HFFc6 (cell line): Measurements from ENCODE around the gene IL24. TPM values are rescaled to one million over a fixed set of nuclear protein-coding genes. Genes with fewer than 3 reads are reported as not detected.

Experiments
- DNase-seq: peaks from one replicate; pipeline ENCODE4 v3.0.0-alpha.2; 2018
- H3K27ac Mint-ChIP-seq: 2 replicates; pipeline ENCODE4 v1.8.0; 2020; ENCODE audit warnings: mild to moderate bottlenecking, mixed read lengths
- H3K27me3 Mint-ChIP-seq: 2 replicates; pipeline ENCODE4 v1.8.0; 2021; ENCODE audit warnings: mild to moderate bottlenecking, moderate library complexity, mixed read lengths; ENCODE audit not compliant: insufficient read depth
- H3K36me3 Mint-ChIP-seq: 2 replicates; pipeline ENCODE4 v1.8.0; 2021; ENCODE audit warnings: low read depth, mixed read lengths
- H3K4me1 Mint-ChIP-seq: 2 replicates; pipeline ENCODE4 v1.8.0; 2020; ENCODE audit warnings: low read depth, mixed read lengths
- H3K4me3 Mint-ChIP-seq: 2 replicates; pipeline ENCODE4 v1.8.0; 2020; ENCODE audit warnings: mild to moderate bottlenecking, moderate library complexity, mixed read lengths
- H3K9me3 Mint-ChIP-seq: 2 replicates; pipeline ENCODE4 v1.8.0; 2020; ENCODE audit warnings: mild to moderate bottlenecking, mixed read lengths
- total RNA-seq, 6 experiments: library from RNA; stranded (reverse); fragmentation: NEBNext Ultra II Directional; extraction: Animal tissue kit (Norgen Biotek cat#: 25700); gene quantifications; 2 replicates in 1 of 6; 3 replicates in 5 of 6; pipeline ENCODE4 v1.2.3, GENCODE V29; 2021
- TF ChIP-seq, protein P1 (sequence below): fragments of 200-600 bp; sonication (generic); IDR thresholded peaks from 2 replicates; pipeline ENCODE4 v1.5.0; 2021; ENCODE audit warnings: antibody characterized with exemption, mild to moderate bottlenecking

The IL24 gene
- total RNA-seq, 6 experiments from 2014 or later, result 0.24 TPM; not detected in 5

DNA sequence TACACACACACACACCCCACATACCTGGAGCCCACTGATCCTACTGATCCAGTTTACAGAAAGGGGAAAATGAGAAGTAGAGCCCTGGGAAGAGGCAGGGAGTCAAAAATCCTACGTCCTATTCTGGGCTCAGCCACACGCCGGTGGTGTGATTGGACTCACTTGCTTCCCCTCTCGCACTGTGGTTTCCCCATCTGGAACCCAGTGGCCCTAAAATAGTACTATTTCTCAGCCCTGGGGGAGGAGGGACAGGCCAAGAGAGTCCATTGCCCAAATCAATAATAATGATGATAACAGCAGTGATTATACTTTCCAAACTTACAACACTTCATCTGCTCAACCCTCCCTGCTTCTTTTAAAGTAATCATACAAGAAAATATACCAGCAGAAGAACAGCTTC, 52.0 kb downstream of the IL24 start:
- peaks cover 32% of the 10 kb centered on the region for H3K27me3 Mint-ChIP-seq
- H3K9me3 Mint-ChIP-seq, result no peaks in the 10 kb centered on the region; the same call in 1 of the 2 replicates
- no peaks in the 10 kb centered on the region for H3K36me3 Mint-ChIP-seq
- H3K4me3 Mint-ChIP-seq, result no peak overlapping the region
- TF ChIP-seq, protein P1, sequence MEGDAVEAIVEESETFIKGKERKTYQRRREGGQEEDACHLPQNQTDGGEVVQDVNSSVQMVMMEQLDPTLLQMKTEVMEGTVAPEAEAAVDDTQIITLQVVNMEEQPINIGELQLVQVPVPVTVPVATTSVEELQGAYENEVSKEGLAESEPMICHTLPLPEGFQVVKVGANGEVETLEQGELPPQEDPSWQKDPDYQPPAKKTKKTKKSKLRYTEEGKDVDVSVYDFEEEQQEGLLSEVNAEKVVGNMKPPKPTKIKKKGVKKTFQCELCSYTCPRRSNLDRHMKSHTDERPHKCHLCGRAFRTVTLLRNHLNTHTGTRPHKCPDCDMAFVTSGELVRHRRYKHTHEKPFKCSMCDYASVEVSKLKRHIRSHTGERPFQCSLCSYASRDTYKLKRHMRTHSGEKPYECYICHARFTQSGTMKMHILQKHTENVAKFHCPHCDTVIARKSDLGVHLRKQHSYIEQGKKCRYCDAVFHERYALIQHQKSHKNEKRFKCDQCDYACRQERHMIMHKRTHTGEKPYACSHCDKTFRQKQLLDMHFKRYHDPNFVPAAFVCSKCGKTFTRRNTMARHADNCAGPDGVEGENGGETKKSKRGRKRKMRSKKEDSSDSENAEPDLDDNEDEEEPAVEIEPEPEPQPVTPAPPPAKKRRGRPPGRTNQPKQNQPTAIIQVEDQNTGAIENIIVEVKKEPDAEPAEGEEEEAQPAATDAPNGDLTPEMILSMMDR, result no peak
- DNase-seq, result no peak
- peaks cover 9% of the 10 kb centered on the region; the same call in 1 of the 2 replicates for H3K4me1 Mint-ChIP-seq
- H3K27ac Mint-ChIP-seq, result no peak overlapping the region

DNA sequence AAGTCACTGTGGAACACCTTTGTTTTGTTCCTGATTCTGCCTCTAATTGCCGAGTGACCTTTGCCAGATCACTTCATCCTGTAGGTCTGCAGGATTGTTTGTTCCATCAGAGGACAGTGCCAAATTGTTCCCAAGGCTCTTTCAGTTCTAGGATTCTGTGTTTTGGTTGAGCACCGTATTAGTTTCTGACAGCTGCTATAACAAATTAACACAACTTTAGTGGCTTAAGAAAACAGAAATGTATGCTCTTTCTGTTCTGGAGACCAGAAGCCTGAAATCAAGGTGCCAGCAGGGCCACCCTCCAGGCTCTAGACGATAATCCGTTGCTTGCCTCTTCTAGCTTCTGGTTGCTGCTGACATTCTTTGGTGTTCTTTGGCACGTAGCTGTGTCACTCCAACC, 52.4 kb downstream of the IL24 start:
- Mint-ChIP-seq H3K4me3 (no peak overlapping the region), H3K27me3 (peaks cover 36% of the 10 kb centered on the region), H3K27ac (no peak overlapping the region), H3K9me3 (no peaks in the 10 kb centered on the region; the same call in 1 of the 2 replicates), H3K4me1 (peaks cover 9% of the 10 kb centered on the region; the same call in 1 of the 2 replicates), H3K36me3 (no peaks in the 10 kb centered on the region)
- TF ChIP-seq, protein P1, result no peak
- no peak for DNase-seq

DNA sequence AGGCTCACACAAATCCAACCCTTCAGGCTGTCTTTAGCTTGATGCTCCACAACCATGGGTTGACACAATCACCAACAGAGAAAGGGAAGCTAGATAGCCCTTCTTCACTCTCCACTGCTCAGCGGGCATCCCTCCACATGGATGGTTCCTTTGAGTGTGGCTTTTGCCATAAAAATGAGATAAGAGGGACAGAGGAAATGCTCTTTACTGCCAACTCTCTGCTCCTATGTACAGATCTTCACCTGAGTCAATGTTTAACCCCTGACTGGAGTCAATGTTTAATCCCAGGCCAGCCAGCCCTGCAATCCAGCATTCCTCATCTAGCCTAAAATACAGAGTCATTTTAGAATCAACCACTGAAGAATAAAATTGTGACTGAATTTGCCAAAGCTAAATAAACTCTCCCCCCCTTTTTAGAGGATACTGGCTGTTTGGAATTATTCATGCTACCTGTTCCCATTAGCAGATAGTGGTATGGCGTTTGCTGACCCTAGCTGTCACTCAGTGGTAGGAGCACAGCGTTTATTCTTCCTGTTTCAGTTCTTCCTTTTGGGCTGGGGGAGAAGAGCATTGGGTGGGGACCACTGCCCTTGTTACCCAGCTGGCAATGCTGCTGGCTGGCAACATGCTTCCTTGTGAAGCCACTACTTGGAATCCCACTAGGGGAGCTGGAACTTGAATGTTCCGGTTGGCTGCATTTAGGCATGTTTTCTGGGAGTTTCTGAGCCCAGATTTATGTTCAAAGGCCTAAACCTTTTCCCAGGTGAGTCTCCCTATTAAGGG, 54.3 kb downstream of the IL24 start:
- TF ChIP-seq, protein P1, result no peak
- Mint-ChIP-seq H3K9me3 (no peaks in the 10 kb centered on the region; the same call in 1 of the 2 replicates), H3K4me1 (peaks cover 11% of the 10 kb centered on the region; the same call in 1 of the 2 replicates), H3K27ac (no peak overlapping the region), H3K27me3 (peaks cover 37% of the 10 kb centered on the region), H3K36me3 (no peaks in the 10 kb centered on the region), H3K4me3 (no peak overlapping the region)
- DNase-seq, result no peak

DNA sequence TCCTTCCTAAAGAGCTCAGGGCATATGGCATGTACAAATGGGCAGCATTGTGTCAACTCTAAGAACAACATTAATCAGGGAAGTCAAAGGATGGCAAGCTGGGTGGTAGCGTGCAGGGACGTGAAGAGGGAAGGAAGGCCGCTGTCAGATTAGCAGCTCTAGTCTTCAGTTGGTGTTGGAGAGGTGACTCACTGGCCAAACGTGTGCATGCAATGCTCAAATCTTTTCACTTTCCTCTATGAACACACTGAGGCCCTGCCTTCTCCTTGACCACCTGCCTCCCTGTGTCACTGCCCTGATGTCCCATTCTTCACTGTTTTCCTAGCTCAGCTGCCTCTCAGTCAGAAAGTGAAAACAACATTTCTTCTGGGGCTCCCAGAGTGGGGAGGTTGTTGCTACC, 54.9 kb downstream of the IL24 start:
- H3K4me3 Mint-ChIP-seq, result no peak overlapping the region
- TF ChIP-seq, protein P1, result no peak
- no peak for DNase-seq
- H3K27me3 Mint-ChIP-seq, result peaks cover 35% of the 10 kb centered on the region
- H3K27ac Mint-ChIP-seq, result no peak overlapping the region
- no peaks in the 10 kb centered on the region; the same call in 1 of the 2 replicates for H3K9me3 Mint-ChIP-seq
- no peaks in the 10 kb centered on the region for H3K36me3 Mint-ChIP-seq
- peaks cover 11% of the 10 kb centered on the region; the same call in 1 of the 2 replicates for H3K4me1 Mint-ChIP-seq

DNA sequence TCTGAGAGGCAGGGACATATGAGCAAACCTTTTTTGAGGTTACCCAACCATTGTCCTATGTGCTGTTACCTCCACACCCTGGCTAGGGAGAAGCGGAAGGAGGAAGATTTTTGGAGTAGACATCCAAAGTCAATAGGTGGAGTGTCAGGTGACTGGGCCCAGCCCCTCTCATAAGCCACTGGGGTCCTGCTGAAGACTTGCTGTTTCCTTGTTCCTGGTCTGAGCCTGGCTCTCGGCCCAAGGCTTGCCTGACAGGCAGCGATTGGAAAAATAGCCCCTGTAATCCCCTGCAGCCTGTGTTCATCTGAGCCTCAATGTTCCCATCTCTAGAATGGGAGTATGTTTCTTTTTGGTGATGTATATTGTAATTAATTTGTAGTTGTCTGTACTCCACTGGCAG, 55.9 kb downstream of the IL24 start:
- Mint-ChIP-seq H3K27ac (no peak overlapping the region), H3K36me3 (no peaks in the 10 kb centered on the region), H3K4me1 (peaks cover 6% of the 10 kb centered on the region; the same call in 1 of the 2 replicates), H3K27me3 (peaks cover 36% of the 10 kb centered on the region), H3K4me3 (no peak overlapping the region), H3K9me3 (no peaks in the 10 kb centered on the region; the same call in 1 of the 2 replicates)
- DNase-seq, result no peak
- TF ChIP-seq, protein P1, result no peak
